ENCODE measurements around the gene GADD45GIP1.

DNA sequence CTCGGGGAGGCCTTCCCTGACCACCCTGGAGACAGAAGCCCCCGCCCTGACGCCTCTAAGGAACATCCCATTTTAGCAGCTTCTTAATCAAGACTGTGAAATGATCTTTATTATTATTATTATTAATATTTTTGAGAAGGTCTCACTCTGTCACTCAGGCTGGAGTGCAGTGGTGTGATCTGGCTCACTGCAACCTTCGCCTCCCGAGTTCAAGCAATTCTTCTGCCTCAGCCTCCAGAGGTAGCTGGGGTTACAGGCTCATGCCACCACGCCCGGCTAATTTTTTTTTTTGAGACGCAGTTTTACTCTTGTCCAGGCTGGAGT lies 8.8 kb upstream of the GADD45GIP1 start:
- no peak for TF ChIP-seq POLR2A (IDR thresholded peaks at IDR 0.05)
- TF ChIP-seq, protein P1, sequence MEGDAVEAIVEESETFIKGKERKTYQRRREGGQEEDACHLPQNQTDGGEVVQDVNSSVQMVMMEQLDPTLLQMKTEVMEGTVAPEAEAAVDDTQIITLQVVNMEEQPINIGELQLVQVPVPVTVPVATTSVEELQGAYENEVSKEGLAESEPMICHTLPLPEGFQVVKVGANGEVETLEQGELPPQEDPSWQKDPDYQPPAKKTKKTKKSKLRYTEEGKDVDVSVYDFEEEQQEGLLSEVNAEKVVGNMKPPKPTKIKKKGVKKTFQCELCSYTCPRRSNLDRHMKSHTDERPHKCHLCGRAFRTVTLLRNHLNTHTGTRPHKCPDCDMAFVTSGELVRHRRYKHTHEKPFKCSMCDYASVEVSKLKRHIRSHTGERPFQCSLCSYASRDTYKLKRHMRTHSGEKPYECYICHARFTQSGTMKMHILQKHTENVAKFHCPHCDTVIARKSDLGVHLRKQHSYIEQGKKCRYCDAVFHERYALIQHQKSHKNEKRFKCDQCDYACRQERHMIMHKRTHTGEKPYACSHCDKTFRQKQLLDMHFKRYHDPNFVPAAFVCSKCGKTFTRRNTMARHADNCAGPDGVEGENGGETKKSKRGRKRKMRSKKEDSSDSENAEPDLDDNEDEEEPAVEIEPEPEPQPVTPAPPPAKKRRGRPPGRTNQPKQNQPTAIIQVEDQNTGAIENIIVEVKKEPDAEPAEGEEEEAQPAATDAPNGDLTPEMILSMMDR (IDR thresholded peaks at IDR 0.05), result no peak
